Muscle layer of colon (tissue), 2 donors: Measurements from ENCODE around the gene CYTIP.

ENCODE experiments used
- H3K27ac ChIP-seq: one replicate; pipeline ENCODE4 v1.7.0; 2013; ENCODE audit warnings: low read depth, mild to moderate bottlenecking, low read length, moderate library complexity
- H3K27me3 ChIP-seq, 2 donors: one replicate each; pipeline ENCODE4 v1.7.0; 2013; ENCODE audit warnings: low read length in 2 of 2, mild to moderate bottlenecking in 2 of 2; ENCODE audit not compliant: insufficient read depth in 2 of 2, control insufficient read depth in 1 of 2
- H3K36me3 ChIP-seq: one replicate; pipeline ENCODE4 v1.7.0; 2013; ENCODE audit warnings: mild to moderate bottlenecking, low read length; ENCODE audit not compliant: insufficient read depth
- H3K4me1 ChIP-seq: one replicate; pipeline ENCODE4 v1.7.0; 2013; ENCODE audit warnings: mild to moderate bottlenecking, low read length; ENCODE audit not compliant: insufficient read depth
- H3K4me3 ChIP-seq, 2 donors: one replicate each; pipeline ENCODE4 v1.7.0; 2013; ENCODE audit warnings: low read length in 2 of 2, low read depth in 1 of 2, mild to moderate bottlenecking in 1 of 2, moderate library complexity in 1 of 2
- H3K9ac ChIP-seq: one replicate; pipeline ENCODE4 v1.7.0; 2013; ENCODE audit warnings: low read length
- H3K9me3 ChIP-seq: one replicate; pipeline ENCODE4 v1.7.0; 2013; ENCODE audit warnings: mild to moderate bottlenecking, low read length
- donor health status: abdominal sarcoma.
- donor health status: Adenocarcinoma of cecum.

CYTIP gene

DNA sequence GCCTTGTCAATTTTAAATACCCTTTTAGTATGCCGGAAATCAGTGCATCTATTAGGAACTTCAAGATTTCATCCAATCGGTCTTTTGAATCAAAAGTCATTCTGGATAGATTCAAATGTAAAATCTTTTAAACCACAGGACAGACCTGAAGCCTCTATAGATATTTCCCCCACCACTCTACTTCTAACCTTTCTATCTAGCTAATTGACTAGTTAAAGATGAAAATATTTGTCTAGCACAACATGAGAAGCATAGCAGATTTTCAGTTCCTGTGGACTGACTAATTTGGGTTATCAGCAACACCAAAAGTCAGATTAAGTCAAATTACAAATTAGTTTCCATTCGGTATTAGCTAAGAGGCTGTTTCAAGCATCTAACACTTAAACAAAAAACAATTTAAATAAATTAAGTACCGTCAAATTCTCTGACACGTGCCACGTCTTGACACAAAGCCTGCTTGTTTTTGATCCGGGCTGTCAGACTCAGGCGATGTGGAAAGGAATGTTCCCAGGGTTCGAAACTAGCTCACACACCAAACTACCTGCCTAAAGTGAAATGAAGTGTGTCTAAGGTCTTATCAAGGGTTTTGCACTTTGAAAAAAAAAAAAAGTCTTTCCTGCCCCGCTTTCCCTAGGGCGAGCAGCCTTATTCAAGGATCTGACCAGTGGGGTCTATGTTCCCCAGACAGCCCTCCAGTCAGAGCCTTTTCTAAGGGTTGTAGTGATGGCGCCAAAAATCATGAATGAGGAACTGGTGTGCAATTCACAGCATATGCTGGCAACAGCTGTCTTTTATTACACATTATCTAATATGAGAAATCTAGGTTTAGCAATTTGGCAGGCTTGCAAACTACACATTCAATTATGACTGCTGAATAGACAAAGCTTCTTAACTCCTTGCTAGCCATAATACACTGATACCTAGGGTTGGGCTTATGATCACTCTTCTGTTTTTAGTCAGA lies 4.7 kb downstream of the CYTIP start:
- Histone ChIP-seq H3K4me1 (no peaks in the 10 kb centered on the region), H3K9ac (no peak overlapping the region), H3K4me3 (no peak overlapping the region), H3K27ac (no peak overlapping the region), H3K9me3 (no peaks in the 10 kb centered on the region), H3K36me3 (no peaks in the 10 kb centered on the region), H3K27me3 (no peaks in the 10 kb centered on the region)

DNA sequence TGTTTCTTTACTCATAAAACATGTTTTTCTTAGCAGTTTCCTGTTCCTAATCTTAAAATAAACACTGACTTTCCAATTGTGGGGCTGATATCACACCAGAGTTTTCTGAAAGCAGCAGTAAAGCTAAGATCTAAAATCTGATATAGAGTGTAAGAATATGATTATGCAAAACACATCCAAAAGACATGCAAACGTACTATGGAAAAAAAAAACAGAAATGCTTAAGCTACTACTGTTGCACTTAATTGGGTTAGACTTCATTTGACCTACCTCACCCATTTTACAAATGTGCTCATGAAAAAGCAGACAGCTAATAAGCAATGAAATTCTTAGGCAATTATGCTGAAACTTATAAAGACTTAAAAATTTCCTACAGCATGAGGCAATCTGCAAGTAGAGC lies 10.5 kb downstream of the CYTIP start:
- no peak overlapping the region for H3K27ac ChIP-seq
- no peak overlapping the region for H3K9ac ChIP-seq
- H3K4me1 ChIP-seq = no peaks in the 10 kb centered on the region
- H3K9me3 ChIP-seq = no peaks in the 10 kb centered on the region
- H3K36me3 ChIP-seq = no peaks in the 10 kb centered on the region
- no peak overlapping the region for H3K4me3 ChIP-seq
- no peaks in the 10 kb centered on the region for H3K27me3 ChIP-seq

DNA sequence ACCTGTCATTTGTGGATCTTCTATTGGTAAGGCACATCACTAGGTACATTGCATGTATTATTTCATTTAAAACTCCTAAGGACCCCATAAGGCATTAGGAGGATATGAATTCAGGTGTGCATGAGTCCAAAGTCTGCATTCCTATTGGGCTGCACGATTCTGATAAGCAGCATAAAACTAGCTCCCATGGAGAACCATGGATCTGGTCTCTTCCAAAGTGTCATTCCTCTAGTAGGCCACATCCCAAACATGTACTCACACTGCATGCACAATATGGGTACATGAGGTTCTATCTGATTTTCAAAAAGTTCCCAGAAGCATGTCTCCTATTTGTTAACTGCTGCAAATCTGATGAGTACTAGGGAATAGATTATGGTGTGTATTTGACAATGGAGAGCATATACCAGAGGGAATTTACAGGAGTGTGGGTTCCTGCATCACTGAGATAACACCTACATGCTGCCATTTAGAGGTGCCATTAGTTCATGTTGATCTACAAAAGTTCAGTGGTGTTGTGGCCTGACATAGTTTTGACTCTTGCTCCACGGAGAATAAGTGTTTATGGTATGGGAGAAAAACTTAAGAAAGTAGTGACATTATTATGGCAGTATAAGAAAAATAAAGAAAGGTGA lies 11.3 kb downstream of the CYTIP start:
- Histone ChIP-seq H3K36me3 (no peaks in the 10 kb centered on the region), H3K9ac (no peak overlapping the region), H3K9me3 (no peaks in the 10 kb centered on the region), H3K4me3 (no peak overlapping the region), H3K4me1 (no peaks in the 10 kb centered on the region), H3K27me3 (no peaks in the 10 kb centered on the region), H3K27ac (no peak overlapping the region)

DNA sequence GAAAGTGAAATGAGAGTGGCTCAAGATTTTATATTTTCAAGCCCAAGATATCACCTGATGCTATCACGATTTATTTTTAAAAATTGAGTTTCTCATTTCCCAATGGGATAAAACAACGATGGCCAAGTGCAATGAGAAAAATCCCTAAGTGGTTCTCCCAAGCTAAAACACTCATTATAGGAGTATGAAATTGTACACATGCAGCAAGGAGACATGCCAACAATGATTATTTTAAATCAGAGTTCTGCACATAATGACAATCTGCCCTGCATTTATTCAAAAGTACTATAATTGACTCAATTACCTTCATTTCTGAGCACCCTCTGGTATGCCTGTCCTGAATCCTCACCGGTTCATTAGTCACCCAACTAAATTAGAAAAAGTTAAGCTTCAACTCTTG lies 12.7 kb downstream of the CYTIP start:
- Histone ChIP-seq H3K27ac (no peak overlapping the region), H3K4me3 (no peak overlapping the region), H3K9ac (no peak overlapping the region), H3K27me3 (no peaks in the 10 kb centered on the region), H3K9me3 (no peaks in the 10 kb centered on the region), H3K36me3 (no peaks in the 10 kb centered on the region), H3K4me1 (no peaks in the 10 kb centered on the region)

GRCh38 chr2:157428500-157429175 lies 15.3 kb downstream of the CYTIP start:
- no peaks in the 10 kb centered on the region for H3K27me3 ChIP-seq
- no peak overlapping the region for H3K27ac ChIP-seq
- H3K36me3 ChIP-seq = no peaks in the 10 kb centered on the region
- H3K4me3 ChIP-seq = no peak overlapping the region
- H3K9ac ChIP-seq = no peak overlapping the region
- H3K4me1 ChIP-seq = no peaks in the 10 kb centered on the region
- no peaks in the 10 kb centered on the region for H3K9me3 ChIP-seq

- H3K9ac ChIP-seq = no peak overlapping the region
- H3K4me1 ChIP-seq = no peaks in the 10 kb centered on the region
- no peaks in the 10 kb centered on the region for H3K27me3 ChIP-seq
- no peaks in the 10 kb centered on the region for H3K9me3 ChIP-seq
- no peak overlapping the region for H3K4me3 ChIP-seq
- no peaks in the 10 kb centered on the region for H3K36me3 ChIP-seq
- no peak overlapping the region for H3K27ac ChIP-seq
These were observed 16.0 kb downstream of the CYTIP start for GRCh38 chr2:157427922-157428303.

DNA sequence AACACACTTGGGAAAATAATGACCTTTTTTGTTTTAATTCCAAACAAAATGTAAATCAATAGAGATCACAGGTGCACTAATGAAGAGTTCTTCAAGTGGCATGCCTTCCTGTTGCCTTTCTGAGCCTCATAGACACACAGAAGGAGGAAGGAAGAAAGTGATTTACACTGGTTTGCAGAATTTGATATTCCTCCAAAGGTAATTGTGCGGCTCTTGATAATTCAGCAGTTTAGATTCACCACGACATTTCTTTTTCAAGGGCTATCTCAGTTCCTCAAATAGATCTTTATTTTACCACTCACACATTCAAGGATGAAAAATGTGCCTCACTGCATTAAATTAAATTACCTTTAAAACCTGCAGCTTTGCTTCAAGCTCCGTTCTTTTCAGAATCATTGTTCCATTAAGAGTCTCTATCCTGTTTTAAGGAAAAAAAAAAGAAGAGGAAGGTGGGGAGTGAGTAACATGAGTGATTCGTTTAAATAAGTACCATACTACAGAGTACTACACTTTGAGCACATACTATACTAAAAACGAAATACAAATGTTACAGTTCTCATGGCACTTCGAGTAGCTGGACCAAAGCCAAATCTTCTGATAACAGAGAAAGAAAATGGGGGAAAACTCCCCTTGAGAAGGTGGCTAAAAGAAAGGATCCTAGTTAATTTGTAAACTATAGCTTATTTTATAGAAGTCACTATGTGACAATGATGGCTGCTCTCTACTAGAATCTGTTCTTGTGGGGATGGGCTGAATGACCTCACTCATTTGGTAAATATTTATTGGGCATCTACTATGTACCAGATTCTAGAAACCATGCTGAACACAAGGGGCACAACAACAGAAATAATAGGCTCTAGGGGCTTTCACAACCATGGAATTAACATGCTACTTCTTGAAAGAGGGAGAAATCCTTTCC lies 16.6 kb downstream of the CYTIP start:
- Histone ChIP-seq H3K36me3 (no peaks in the 10 kb centered on the region), H3K9me3 (no peaks in the 10 kb centered on the region), H3K27ac (no peak overlapping the region), H3K4me1 (no peaks in the 10 kb centered on the region), H3K4me3 (no peak overlapping the region), H3K27me3 (no peaks in the 10 kb centered on the region), H3K9ac (no peak overlapping the region)

DNA sequence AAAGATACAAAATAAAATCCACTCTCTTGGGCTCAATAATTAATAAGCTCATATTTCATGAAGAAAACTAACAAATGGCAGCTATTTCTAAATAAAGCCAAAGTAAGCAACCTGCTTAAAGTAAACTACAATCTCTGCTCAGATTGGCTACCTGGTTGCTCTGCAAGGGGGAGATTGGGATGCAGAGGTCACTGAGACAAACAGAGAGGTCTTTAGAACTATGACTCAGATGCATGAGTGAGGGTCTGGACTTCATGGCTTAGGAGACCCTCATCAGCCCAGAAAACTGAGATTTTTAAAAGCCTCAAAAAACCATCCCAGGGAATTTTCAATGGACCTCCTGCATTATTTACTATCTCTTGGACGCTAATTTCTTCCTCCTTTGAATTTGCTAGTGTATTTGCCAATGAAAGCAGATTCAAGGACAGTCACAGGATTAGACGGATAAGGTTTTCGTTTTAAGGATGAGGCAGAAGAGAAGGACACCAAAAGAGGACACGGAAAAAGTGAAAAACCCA lies 17.4 kb downstream of the CYTIP start:
- H3K9ac ChIP-seq = no peak overlapping the region
- H3K27ac ChIP-seq = no peak overlapping the region
- H3K36me3 ChIP-seq = no peaks in the 10 kb centered on the region
- H3K9me3 ChIP-seq = no peaks in the 10 kb centered on the region
- no peaks in the 10 kb centered on the region for H3K4me1 ChIP-seq
- H3K27me3 ChIP-seq = no peaks in the 10 kb centered on the region
- H3K4me3 ChIP-seq = no peak overlapping the region

DNA sequence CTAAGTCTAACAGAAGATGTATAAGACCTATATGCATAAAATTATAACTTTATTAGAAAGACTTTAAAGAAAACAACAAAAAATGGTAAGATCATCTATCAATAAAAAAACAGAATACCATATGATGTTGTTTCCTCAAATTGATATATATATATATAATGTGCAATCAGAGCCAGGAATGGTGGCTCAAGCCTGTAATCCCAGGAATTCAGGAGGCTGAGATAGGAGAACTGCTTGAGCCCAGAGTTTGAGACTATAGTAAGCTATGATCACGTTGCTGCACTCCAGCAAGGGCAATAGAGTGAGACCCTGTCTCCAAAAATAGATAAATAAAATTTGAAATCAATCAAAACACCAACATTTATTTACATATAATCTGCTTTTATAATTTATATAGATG lies 19.5 kb downstream of the CYTIP start:
- no peaks in the 10 kb centered on the region for H3K27me3 ChIP-seq
- H3K9me3 ChIP-seq = no peaks in the 10 kb centered on the region
- no peak overlapping the region for H3K9ac ChIP-seq
- no peaks in the 10 kb centered on the region for H3K4me1 ChIP-seq
- H3K36me3 ChIP-seq = no peaks in the 10 kb centered on the region
- H3K27ac ChIP-seq = no peak overlapping the region
- no peak overlapping the region for H3K4me3 ChIP-seq

GRCh38 chr2:157421964-157422363 lies 21.9 kb downstream of the CYTIP start:
- H3K27ac ChIP-seq = no peak overlapping the region
- no peaks in the 10 kb centered on the region for H3K9me3 ChIP-seq
- H3K9ac ChIP-seq = no peak overlapping the region
- H3K27me3 ChIP-seq = no peaks in the 10 kb centered on the region
- H3K4me1 ChIP-seq = no peaks in the 10 kb centered on the region
- no peaks in the 10 kb centered on the region for H3K36me3 ChIP-seq
- no peak overlapping the region for H3K4me3 ChIP-seq
